Kidney epithelial cell (primary cell): ENCODE results near the gene MED31. TPM values are rescaled to one million over a fixed set of nuclear protein-coding genes. Genes with fewer than 3 reads are reported as not detected.
"Not testable (repeated sequence)": the region's sequence is repeated elsewhere in the genome, so short reads cannot be mapped to it uniquely, and the experiment has no call there.

Experiments used
- DNase-seq: peaks from one replicate; pipeline ENCODE4 v3.0.0-alpha.2; 2010; ENCODE audit warnings: low read depth
- H3K27me3 ChIP-seq: 2 replicates; pipeline ENCODE4 v1.6.0; 2011; ENCODE audit warnings: low read length; ENCODE audit not compliant: control insufficient read depth, insufficient read depth
- H3K36me3 ChIP-seq: 2 replicates; pipeline ENCODE4 v1.5.1; 2011; ENCODE audit warnings: low read length; ENCODE audit not compliant: control insufficient read depth, insufficient read depth
- H3K4me3 ChIP-seq: 2 replicates; pipeline ENCODE4 v1.5.1; 2011; ENCODE audit warnings: low read depth, mild to moderate bottlenecking, control low read depth, low read length
- total RNA-seq: library from RNA; depleted of rRNA; stranded (reverse); fragments of >200 nt; gene quantifications from 2 replicates; pipeline ENCODE4 v1.2.3, GENCODE V29; 2015
- TF ChIP-seq, protein P1 (sequence below): IDR thresholded peaks from 2 replicates; pipeline ENCODE4 v1.5.1; 2011; ENCODE audit warnings: mild to moderate bottlenecking, moderate library complexity, low read length, control low read depth, inconsistent platforms; ENCODE audit not compliant: insufficient read depth, poor library complexity, severe bottlenecking

Gene MED31
- total RNA-seq, 1 donor from 2014 or later, result 13.5 TPM

DNA sequence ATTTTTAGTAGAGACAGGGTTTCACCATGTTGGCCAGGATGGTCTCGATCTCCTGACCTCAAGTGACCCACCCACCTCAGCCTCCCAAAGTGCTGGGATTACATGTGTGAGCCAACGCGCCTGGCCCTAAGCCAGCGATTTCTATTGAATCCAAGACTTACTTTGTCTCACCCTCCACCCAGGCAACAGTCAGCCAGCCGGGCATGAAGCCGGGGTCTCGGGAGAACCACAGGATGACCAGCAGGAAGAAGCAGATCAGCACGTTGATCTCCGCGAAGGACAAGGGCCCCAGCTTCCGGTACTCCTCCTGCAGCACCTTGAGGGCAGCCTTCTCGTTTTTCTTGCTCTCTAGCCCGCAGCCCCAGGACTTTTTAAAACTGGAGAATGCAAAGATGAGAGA, 44.2 kb upstream of the MED31 start:
- no peaks in the 10 kb centered on the region for H3K36me3 ChIP-seq
- no peak overlapping the region for H3K4me3 ChIP-seq
- DNase-seq, result no peak
- H3K27me3 ChIP-seq, result peaks cover 3% of the 10 kb centered on the region
- TF ChIP-seq, protein P1, sequence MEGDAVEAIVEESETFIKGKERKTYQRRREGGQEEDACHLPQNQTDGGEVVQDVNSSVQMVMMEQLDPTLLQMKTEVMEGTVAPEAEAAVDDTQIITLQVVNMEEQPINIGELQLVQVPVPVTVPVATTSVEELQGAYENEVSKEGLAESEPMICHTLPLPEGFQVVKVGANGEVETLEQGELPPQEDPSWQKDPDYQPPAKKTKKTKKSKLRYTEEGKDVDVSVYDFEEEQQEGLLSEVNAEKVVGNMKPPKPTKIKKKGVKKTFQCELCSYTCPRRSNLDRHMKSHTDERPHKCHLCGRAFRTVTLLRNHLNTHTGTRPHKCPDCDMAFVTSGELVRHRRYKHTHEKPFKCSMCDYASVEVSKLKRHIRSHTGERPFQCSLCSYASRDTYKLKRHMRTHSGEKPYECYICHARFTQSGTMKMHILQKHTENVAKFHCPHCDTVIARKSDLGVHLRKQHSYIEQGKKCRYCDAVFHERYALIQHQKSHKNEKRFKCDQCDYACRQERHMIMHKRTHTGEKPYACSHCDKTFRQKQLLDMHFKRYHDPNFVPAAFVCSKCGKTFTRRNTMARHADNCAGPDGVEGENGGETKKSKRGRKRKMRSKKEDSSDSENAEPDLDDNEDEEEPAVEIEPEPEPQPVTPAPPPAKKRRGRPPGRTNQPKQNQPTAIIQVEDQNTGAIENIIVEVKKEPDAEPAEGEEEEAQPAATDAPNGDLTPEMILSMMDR, result no peak

DNA sequence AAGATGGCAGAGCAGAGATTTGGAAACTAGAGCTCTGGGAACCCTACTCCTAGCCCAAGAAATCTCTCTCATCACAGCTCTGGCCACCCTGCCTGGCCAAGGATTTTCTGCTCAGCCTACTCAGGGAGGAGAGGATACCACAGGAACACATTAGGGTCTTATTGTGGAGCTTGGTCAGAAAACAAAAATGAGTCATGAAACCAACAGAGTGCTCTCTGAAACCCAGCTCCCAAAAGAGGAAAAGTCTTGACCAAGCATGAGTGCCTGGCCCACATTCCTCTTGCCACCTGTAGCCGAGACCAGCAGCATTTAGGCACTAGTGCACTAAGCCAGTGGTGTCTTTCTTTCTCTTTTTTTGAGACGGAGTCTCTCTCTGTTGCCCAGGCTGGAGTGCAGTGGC, 43.6 kb upstream of the MED31 start:
- no peaks in the 10 kb centered on the region for H3K36me3 ChIP-seq
- TF ChIP-seq, protein P1, result no peak
- no peak overlapping the region for H3K4me3 ChIP-seq
- H3K27me3 ChIP-seq, result peaks cover 3% of the 10 kb centered on the region
- no peak for DNase-seq

DNA sequence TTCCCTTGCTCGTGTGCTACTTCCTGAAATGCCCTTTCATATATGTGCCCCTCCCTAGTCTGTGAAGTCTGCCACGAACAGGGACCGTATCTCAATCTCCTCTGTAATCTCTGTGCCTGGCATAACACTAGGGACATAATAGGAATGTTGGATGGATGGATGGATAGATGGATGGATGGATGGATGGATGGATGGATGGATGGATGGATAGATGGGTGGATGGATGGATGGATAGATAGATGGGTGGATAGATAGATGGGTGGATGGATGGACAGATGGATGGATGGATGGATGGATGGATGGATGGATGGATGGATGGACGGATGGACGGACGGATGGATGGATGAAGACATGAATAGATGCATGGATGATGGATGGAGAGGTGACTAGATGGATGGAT, 40.6 kb upstream of the MED31 start:
- not testable (repeated sequence) for H3K36me3 ChIP-seq, H3K4me3 ChIP-seq, H3K27me3 ChIP-seq, DNase-seq

DNA sequence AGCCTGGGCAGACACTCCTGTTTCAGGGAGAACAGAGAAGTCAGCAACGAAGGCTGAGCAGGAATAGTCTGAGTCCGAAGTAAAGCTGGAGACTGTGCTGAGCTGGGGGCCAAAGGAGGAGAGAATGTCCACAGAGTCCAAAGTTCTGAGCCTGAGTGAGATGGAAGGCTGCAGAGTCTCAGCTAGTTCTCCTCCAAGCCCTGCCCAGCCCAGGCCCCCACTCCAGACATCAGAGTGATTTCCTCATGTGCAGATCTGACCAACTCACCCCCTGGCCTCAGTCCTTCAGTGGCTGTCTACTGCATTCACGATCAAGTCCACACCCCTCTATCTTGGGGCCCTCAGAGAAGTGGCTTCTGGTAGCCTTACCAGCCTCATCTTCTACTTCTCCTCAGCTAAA, 40.1 kb upstream of the MED31 start:
- no peak overlapping the region for H3K4me3 ChIP-seq
- no peak for DNase-seq
- TF ChIP-seq, protein P1, result no peak
- no peaks in the 10 kb centered on the region for H3K36me3 ChIP-seq
- H3K27me3 ChIP-seq, result peaks cover 3% of the 10 kb centered on the region

DNA sequence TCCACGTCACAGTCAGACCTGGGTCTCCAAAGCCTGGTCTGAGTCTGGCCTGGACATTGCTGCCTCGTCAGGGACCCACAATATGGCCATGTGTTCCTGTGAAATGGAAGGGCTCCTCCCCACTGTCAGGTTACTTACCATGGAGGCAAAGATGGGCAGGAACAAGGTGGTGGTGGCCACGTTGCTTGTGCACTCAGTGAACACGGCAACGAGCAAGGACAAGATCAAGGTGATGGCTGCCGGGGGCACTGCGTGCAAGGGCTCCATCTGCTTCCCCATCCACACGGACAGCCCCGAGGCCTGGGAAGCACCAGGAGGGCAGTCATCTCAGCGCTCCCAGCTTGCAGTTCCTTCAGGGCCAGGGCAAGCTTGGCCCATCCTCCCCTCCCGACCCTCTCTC, 39.2 kb upstream of the MED31 start:
- Histone ChIP-seq H3K27me3 (peaks cover 5% of the 10 kb centered on the region), H3K36me3 (no peaks in the 10 kb centered on the region), H3K4me3 (no peak overlapping the region)
- TF ChIP-seq, protein P1, result no peak
- DNase-seq, result no peak

DNA sequence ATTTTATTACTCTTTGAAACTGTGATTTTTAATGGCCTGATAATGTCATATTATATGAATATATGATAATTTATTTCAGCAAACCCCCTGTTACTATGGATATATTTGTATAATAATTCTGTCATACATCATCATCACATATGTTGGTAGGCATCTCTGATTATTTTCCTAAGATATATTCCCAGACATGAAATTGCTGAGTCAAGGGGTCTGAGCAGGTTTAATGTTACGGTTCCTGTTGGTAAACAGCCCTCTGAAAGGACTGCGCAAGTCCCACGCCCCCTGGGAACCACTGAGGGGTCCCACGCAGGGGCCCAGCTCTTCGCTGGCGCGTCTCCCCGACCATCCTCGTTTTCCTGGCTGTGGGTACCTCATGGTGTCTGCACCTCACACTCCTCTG, 37.5 kb upstream of the MED31 start:
- H3K36me3 ChIP-seq, result no peaks in the 10 kb centered on the region
- no peak for DNase-seq
- no peak overlapping the region for H3K4me3 ChIP-seq
- peaks cover 5% of the 10 kb centered on the region for H3K27me3 ChIP-seq
- TF ChIP-seq, protein P1, result no peak
